Activated CD8-positive, alpha-beta memory T cell treated with anti-CD3 and anti-CD28 coated beads for 48 hours (primary cell): Measurements from ENCODE around the gene FGD1.

Experiments
- DNase-seq, 3 experiments: peaks; one replicate each; pipeline ENCODE4 v3.0.0-alpha.2; 2020; ENCODE audit warnings: low read depth in 2 of 3, low spot score in 2 of 3

Gene FGD1

GRCh38 chrX:54473993-54474859 lies 21.8 kb downstream of the FGD1 start:
- no peak for DNase-seq

- DNase-seq = no peak
Measured at GRCh38 chrX:54470054-54470760, 25.8 kb downstream of the FGD1 start.

GRCh38 chrX:54452920-54453319 lies 43.1 kb downstream of the FGD1 start:
- DNase-seq = no peak

GRCh38 chrX:54449929-54450328 lies 46.1 kb downstream of the FGD1 start:
- no peak for DNase-seq

GRCh38 chrX:54447461-54447860 lies 48.6 kb downstream of the FGD1 start:
- DNase-seq = no peak

GRCh38 chrX:54446084-54446483 lies 50.0 kb downstream of the FGD1 start:
- DNase-seq = no peak

GRCh38 chrX:54444752-54445151 lies 51.3 kb downstream of the FGD1 start:
- no peak for DNase-seq

- DNase-seq = no peak
Measured at GRCh38 chrX:54442790-54443189, 53.2 kb downstream of the FGD1 start.

- DNase-seq = peak; percentile 12 to 33 (median 33)
Measured at GRCh38 chrX:54439960-54440871, 55.8 kb downstream of the FGD1 start, which contains the start of gene TSR2. Gene TSR2, plus strand, starts transcription at chrX:54440404. Its CDS starts 18 bp downstream, at chrX:54440422.

- no peak for DNase-seq
Measured at GRCh38 chrX:54435121-54435520, 60.9 kb downstream of the FGD1 start.

GRCh38 chrX:54430519-54430918 lies 65.5 kb downstream of the FGD1 start:
- DNase-seq = no peak

GRCh38 chrX:54427837-54428424 lies 68.1 kb downstream of the FGD1 start:
- no peak for DNase-seq

GRCh38 chrX:54423161-54423888 lies 72.7 kb downstream of the FGD1 start:
- no peak for DNase-seq

GRCh38 chrX:54422168-54422567 lies 73.9 kb downstream of the FGD1 start:
- DNase-seq = no peak

- no peak for DNase-seq
Measured at GRCh38 chrX:54419559-54420302, 76.3 kb downstream of the FGD1 start.

- no peak for DNase-seq
Measured at GRCh38 chrX:54416965-54417364, 79.1 kb downstream of the FGD1 start.

GRCh38 chrX:54415534-54416350 lies 80.3 kb downstream of the FGD1 start:
- no peak for DNase-seq

GRCh38 chrX:54413753-54414152 lies 82.3 kb downstream of the FGD1 start:
- DNase-seq = no peak

GRCh38 chrX:54411732-54412131 lies 84.3 kb downstream of the FGD1 start:
- no peak for DNase-seq
